Dermis blood vessel endothelial cell (primary cell): ENCODE data around the gene UBE2Z. TPM values are rescaled to one million over a fixed set of nuclear protein-coding genes. Genes with fewer than 3 reads are reported as not detected.
"Not testable (repeated sequence)": the region's sequence is repeated elsewhere in the genome, so short reads cannot be mapped to it uniquely, and the experiment has no call there.

Experiments
- DNase-seq: peaks from one replicate; pipeline ENCODE4 v3.0.0; 2010
- total RNA-seq: library from RNA; depleted of rRNA; stranded (reverse); fragments of >200 nt; gene quantifications from 2 replicates; pipeline ENCODE4 v1.2.3, GENCODE V29; 2014

The UBE2Z gene
- total RNA-seq, 1 donor from 2014 or later, result 71.0 TPM

GRCh38 chr17:48905987-48906515 lies 2.2 kb upstream of the UBE2Z start:
- DNase-seq, result no peak

- DNase-seq, result peak; percentile 71
Measured at GRCh38 chr17:48907713-48908046, 527 bp upstream of the UBE2Z start.

GRCh38 chr17:48908853-48909394 lies 717 bp downstream of the UBE2Z start:
- peak; percentile 91 for DNase-seq

GRCh38 chr17:48909783-48910182 lies 1.6 kb downstream of the UBE2Z start:
- peak; percentile 29 for DNase-seq

GRCh38 chr17:48910370-48910769 lies 2.2 kb downstream of the UBE2Z start:
- peak; percentile 26 for DNase-seq

GRCh38 chr17:48912476-48912875 lies 4.3 kb downstream of the UBE2Z start:
- no peak for DNase-seq

- DNase-seq, result peak; percentile 65
Measured at GRCh38 chr17:48915459-48916282, 7.5 kb downstream of the UBE2Z start.

GRCh38 chr17:48925251-48925990 lies 17.2 kb downstream of the UBE2Z start:
- DNase-seq, result no peak

GRCh38 chr17:48925991-48926342 lies 17.8 kb downstream of the UBE2Z start:
- DNase-seq, result no peak

- DNase-seq, result no peak
Measured at GRCh38 chr17:48927978-48928745, 20.0 kb downstream of the UBE2Z start.

- no peak for DNase-seq
Measured at GRCh38 chr17:48928876-48929811, 20.9 kb downstream of the UBE2Z start.

- DNase-seq, result peak; percentile 58
Measured at GRCh38 chr17:48929812-48930165, 21.6 kb downstream of the UBE2Z start.

GRCh38 chr17:48930435-48930873 lies 22.2 kb downstream of the UBE2Z start:
- no peak for DNase-seq

GRCh38 chr17:48933035-48933434 lies 24.8 kb downstream of the UBE2Z start:
- DNase-seq, result no peak

- DNase-seq, result peak; percentile 94
Measured at GRCh38 chr17:48944515-48945260, 36.5 kb downstream of the UBE2Z start, which contains the start of gene SNF8. SNF8 (minus strand) TSS chr17:48944842; CDS start chr17:48944734, 108 bp downstream.

GRCh38 chr17:48945261-48945651 lies 37.0 kb downstream of the UBE2Z start:
- DNase-seq, result not testable (repeated sequence)

GRCh38 chr17:48951572-48951971 lies 43.4 kb downstream of the UBE2Z start:
- DNase-seq, result no peak

- DNase-seq, result peak; percentile 27
Measured at GRCh38 chr17:48952904-48953303, 44.7 kb downstream of the UBE2Z start.

GRCh38 chr17:48954300-48954755 lies 46.1 kb downstream of the UBE2Z start:
- DNase-seq, result peak; percentile 69

- DNase-seq, result no peak
Measured at GRCh38 chr17:48960834-48961515, 52.8 kb downstream of the UBE2Z start.
